ENCODE results near the gene LENEP.

Gene LENEP

DNA sequence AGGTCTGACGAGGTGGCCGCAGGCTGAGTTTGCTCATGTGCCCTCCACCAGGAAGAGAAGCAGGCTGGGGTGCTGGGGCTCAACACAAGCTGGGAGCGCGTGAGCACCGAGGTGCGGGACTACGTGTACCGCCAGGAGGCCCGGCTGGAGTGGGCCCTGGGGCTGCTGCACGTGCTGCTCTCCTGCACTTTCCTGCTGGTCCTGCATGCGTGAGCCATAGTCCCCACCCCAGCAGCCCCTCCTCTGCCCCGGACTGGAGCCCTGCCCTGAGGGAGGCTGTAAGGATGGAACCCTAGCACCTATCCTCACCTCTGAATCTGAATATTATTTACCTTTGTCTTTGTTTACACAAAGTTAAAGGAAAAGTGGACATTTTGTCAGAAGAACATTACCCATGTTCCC lies 49.9 kb downstream of the LENEP start:
- TF ChIP-seq CTCF (IDR thresholded peaks at IDR 0.05) = no peak
- H3K4me3 ChIP-seq (ENCODE audit: low read depth in 1 of 2, low read length in 1 of 2) = no peak overlapping the region
- no peak overlapping the region for H3K27ac ChIP-seq
- peaks cover 13 to 19% of the 10 kb centered on the region in 2 experiments for H3K4me1 ChIP-seq (ENCODE audit: control insufficient read depth in 1 of 2, insufficient read depth in 1 of 2, low read depth in 1 of 2, low read length in 1 of 2)
- no peaks in the 10 kb centered on the region for H3K9me3 ChIP-seq
- no peaks in the 10 kb centered on the region for H3K27me3 ChIP-seq
- no peaks in the 10 kb centered on the region for H3K36me3 ChIP-seq

DNA sequence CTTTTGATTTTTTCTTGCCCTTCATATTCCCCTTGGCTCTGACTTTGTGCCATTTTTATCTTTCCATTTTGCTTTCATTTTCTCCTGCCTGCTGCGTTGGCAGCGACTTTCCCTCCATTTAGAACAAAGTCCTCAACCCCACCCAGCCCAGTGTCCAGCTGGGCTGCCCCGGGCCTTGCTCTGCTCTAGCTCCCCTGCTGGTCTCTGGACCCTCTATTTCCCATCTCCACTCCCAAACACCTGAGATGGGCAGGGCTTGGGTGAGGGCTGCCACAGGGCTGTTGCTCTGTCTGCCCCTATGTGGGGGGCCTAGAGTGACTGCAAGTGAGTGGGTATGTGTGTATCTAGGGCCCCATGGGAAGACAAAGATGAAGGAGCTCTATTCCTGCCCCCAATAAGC lies 50.4 kb downstream of the LENEP start:
- no peak for TF ChIP-seq CTCF (IDR thresholded peaks at IDR 0.05)
- peaks cover 8 to 14% of the 10 kb centered on the region in 2 experiments for H3K4me1 ChIP-seq (ENCODE audit: control insufficient read depth in 1 of 2, insufficient read depth in 1 of 2, low read depth in 1 of 2, low read length in 1 of 2)
- H3K27ac ChIP-seq = no peak overlapping the region
- no peaks in the 10 kb centered on the region for H3K27me3 ChIP-seq
- no peaks in the 10 kb centered on the region for H3K9me3 ChIP-seq
- H3K36me3 ChIP-seq = no peaks in the 10 kb centered on the region
- no peak overlapping the region for H3K4me3 ChIP-seq (ENCODE audit: low read depth in 1 of 2, low read length in 1 of 2)
